CD4-positive, alpha-beta T cell (primary cell): ENCODE data around the gene RIPOR1. TPM values are rescaled to one million over a fixed set of nuclear protein-coding genes. Genes with fewer than 3 reads are reported as not detected.
A peak's percentile ranks its signal among the peaks of the same experiment; 100 is the strongest.

Experiments
- ATAC-seq: fragments of 200-7000 bp; cut with Tn5 transposase; one replicate; pipeline ENCODE4 v1.10.0; 2022; ENCODE audit warnings: mild to moderate bottlenecking; ENCODE audit not compliant: poor library complexity
- CTCF ChIA-PET: fragments of 350-600 bp; sonication (Branson Sonifier 250); formaldehyde crosslinking; loops from one replicate; lab custom pipeline; 2021; ENCODE audit warnings: antibody characterized with exemption, inconsistent platforms; lab: Charles Lee
- POLR2A ChIA-PET: fragments of 350-600 bp; sonication (Branson Sonifier 250); formaldehyde crosslinking; loops from one replicate; lab custom pipeline; 2021; ENCODE audit warnings: antibody characterized with exemption, inconsistent platforms; lab: Charles Lee
- DNase-seq, 14 experiments: peaks; one replicate each; pipeline ENCODE4 v3.0.0-alpha.2; 2013 to 2020; ENCODE audit warnings: mixed read lengths in 2 of 14
- H3K27ac ChIP-seq, 2 donors: one replicate each; pipeline versions ENCODE4 v1.5.1 to v1.7.0; 2013; ENCODE audit warnings: low read length in 2 of 2, low read depth in 1 of 2, mild to moderate bottlenecking in 1 of 2
- H3K27me3 ChIP-seq, 2 experiments: 1 replicate in 1 of 2; 2 replicates in 1 of 2; pipeline versions ENCODE4 v1.6.1 to v1.7.0; 2013; ENCODE audit warnings: low read length in 2 of 2, control low read depth in 1 of 2, mild to moderate bottlenecking in 1 of 2, moderate library complexity in 1 of 2; ENCODE audit not compliant: insufficient read depth in 2 of 2, control insufficient read depth in 1 of 2
- H3K36me3 ChIP-seq: one replicate; pipeline ENCODE4 v1.6.1; 2013; ENCODE audit warnings: low read length, control low read depth; ENCODE audit not compliant: insufficient read depth
- H3K4me1 ChIP-seq: one replicate; pipeline ENCODE4 v1.6.1; 2013; ENCODE audit warnings: low read length, control low read depth; ENCODE audit not compliant: insufficient read depth
- H3K4me3 ChIP-seq: one replicate; pipeline ENCODE4 v1.5.1; 2013; ENCODE audit warnings: mild to moderate bottlenecking, low read length, moderate library complexity
- H3K9me3 ChIP-seq, 2 experiments: 1 replicate in 1 of 2; 2 replicates in 1 of 2; pipeline versions ENCODE4 v1.6.1 to v1.7.0; 2013; ENCODE audit warnings: low read length in 2 of 2, mild to moderate bottlenecking in 2 of 2, control low read depth in 1 of 2, moderate library complexity in 1 of 2; ENCODE audit not compliant: control insufficient read depth in 1 of 2, insufficient read depth in 1 of 2
- H3K27ac Mint-ChIP-seq: one replicate; pipeline ENCODE4 v1.8.0; 2020; ENCODE audit warnings: mixed read lengths
- H3K27me3 Mint-ChIP-seq: one replicate; pipeline ENCODE4 v1.8.0; 2021; ENCODE audit warnings: mixed read lengths
- H3K36me3 Mint-ChIP-seq: one replicate; pipeline ENCODE4 v1.8.0; 2021; ENCODE audit warnings: low read depth, mixed read lengths
- H3K4me1 Mint-ChIP-seq: one replicate; pipeline ENCODE4 v1.8.0; 2021; ENCODE audit warnings: low read depth, mixed read lengths
- H3K4me3 Mint-ChIP-seq: one replicate; pipeline ENCODE4 v1.8.0; 2020; ENCODE audit warnings: mild to moderate bottlenecking, mixed read lengths
- H3K9me3 Mint-ChIP-seq: one replicate; pipeline ENCODE4 v1.8.0; 2020; ENCODE audit warnings: mixed read lengths
- CTCF ChIP-seq: fragments of 200-600 bp; IDR thresholded peaks from one replicate; pipeline ENCODE4 v1.8.0; 2022; ENCODE audit warnings: antibody characterized with exemption, mild to moderate bottlenecking
- intact Hi-C, 2 experiments: fragments of 100-400 bp; cut with DNase I in 1 of 2; cut with micrococcal nuclease in 1 of 2; formaldehyde crosslinking; loops; one replicate each; pipeline versions ENCODE4 v1.15.1 to v1.9.0; 2023 to 2025; cut with DNase I, micrococcal nuclease
- total RNA-seq, 174 experiments: library from RNA in 2 of 174; stranded (reverse) in 2 of 174; gene quantifications; one replicate each; pipeline ENCODE4 v1.2.3 and lab custom pipeline; 2021 to 2026

The RIPOR1 gene
- total RNA-seq, 2 experiments from 2014 or later: 21.3 to 25.4 TPM

GRCh38 chr16:67562918-67563707 is 34.5 kb downstream of the RIPOR1 start:
- peak overlapping the region; percentile 88 for H3K4me3 Mint-ChIP-seq
- peaks cover 52% of the 10 kb centered on the region for H3K4me1 Mint-ChIP-seq
- H3K27me3 ChIP-seq: no peaks in the 10 kb centered on the region
- intact Hi-C loops: loop anchor here (1.0 to 5.0 kb wide), 8 partner anchors 16 to 811 kb away; partner anchors contain the start of genes ACD (in 1 of the 2), DYNC1LI2 (in 1 of the 2), PARD6A (in 1 of the 2) and RANBP10 (in 1 of the 2)
- peaks cover 7% of the 10 kb centered on the region for H3K36me3 ChIP-seq
- TF ChIP-seq CTCF: peak; percentile 25
- CTCF ChIA-PET: interaction anchor here (0.6 to 9.5 kb wide), 20 partner anchors 9 to 522 kb away, joined by 3 to 119 read pairs (median 4); partner anchors contain the start of genes ACD, ATP6V0D1, C16orf86 and CARMIL2
- H3K9me3 ChIP-seq: no peaks in the 10 kb centered on the region
- no peaks in the 10 kb centered on the region for H3K27me3 Mint-ChIP-seq
- DNase-seq: peak; percentile 44 to 87 (median 54)
- no peaks in the 10 kb centered on the region for H3K9me3 Mint-ChIP-seq
- peaks cover 51% of the 10 kb centered on the region for H3K4me1 ChIP-seq
- H3K4me3 ChIP-seq: peak overlapping the region; percentile 81
- H3K27ac Mint-ChIP-seq: peak overlapping the region; percentile 93
- H3K36me3 Mint-ChIP-seq: peaks cover 13% of the 10 kb centered on the region
- POLR2A ChIA-PET: interaction anchor here (0.7 to 10.4 kb wide), 27 partner anchors 9 to 732 kb away, joined by 3 to 358 read pairs (median 8); partner anchors contain the start of genes ACD, ATP6V0D1, C16orf86 and CARMIL2
- peak overlapping the region; percentile 75 to 98 for H3K27ac ChIP-seq
- ATAC-seq: peak; percentile 19

GRCh38 chr16:67563708-67564468 is 35.3 kb downstream of the RIPOR1 start:
- H3K4me1 Mint-ChIP-seq: peaks cover 57% of the 10 kb centered on the region
- Histone ChIP-seq H3K4me3 (peak overlapping the region; percentile 81), H3K9me3 (no peaks in the 10 kb centered on the region), H3K36me3 (peaks cover under 1% of the 10 kb centered on the region), H3K27ac (peak overlapping the region; percentile 75 to 98), H3K4me1 (peaks cover 57% of the 10 kb centered on the region), H3K27me3 (no peaks in the 10 kb centered on the region)
- peak in 6 of 14 experiments; percentile 15 to 70 (median 50) for DNase-seq
- ATAC-seq: no peak
- ChIA-PET POLR2A (interaction anchor here (0.7 to 10.4 kb wide), 19 partner anchors 8 to 372 kb away, joined by 3 to 358 read pairs (median 9); partner anchors contain the start of genes ACD, ATP6V0D1, C16orf86 and CARMIL2), CTCF (interaction anchor here (0.5 to 9.5 kb wide), 18 partner anchors 8 to 523 kb away, joined by 3 to 119 read pairs (median 4); partner anchors contain the start of genes ACD, ATP6V0D1, C16orf86 and CARMIL2)
- intact Hi-C loops: loop anchor here (1.0 to 5.0 kb wide), 5 partner anchors 42 to 812 kb away; partner anchors contain the start of genes DYNC1LI2 (in 1 of the 2), RANBP10 (in 1 of the 2) and TSNAXIP1 (in 1 of the 2)
- H3K9me3 Mint-ChIP-seq: no peaks in the 10 kb centered on the region
- peaks cover 13% of the 10 kb centered on the region for H3K36me3 Mint-ChIP-seq
- H3K4me3 Mint-ChIP-seq: peak overlapping the region; percentile 88
- H3K27me3 Mint-ChIP-seq: no peaks in the 10 kb centered on the region
- H3K27ac Mint-ChIP-seq: peak overlapping the region; percentile 93
- TF ChIP-seq CTCF: no peak
